Coronary artery (tissue), 2 donors: ENCODE measurements around the gene XRN2.

ENCODE experiments used
- DNase-seq: peaks from one replicate; pipeline ENCODE4 v3.0.0-alpha.2; 2017; ENCODE audit warnings: low spot score
- H3K27ac ChIP-seq, 2 donors: fragments of 200-600 bp; sonication (generic); one replicate each; pipeline ENCODE4 v1.5.1; 2016 to 2019
- H3K4me3 ChIP-seq: fragments of 200-600 bp; sonication (generic); 2 replicates; pipeline ENCODE4 v1.5.1; 2016; ENCODE audit warnings: mild to moderate bottlenecking, moderate library complexity
- CTCF ChIP-seq: fragments of 200-600 bp; sonication (generic); IDR thresholded peaks from one replicate; pipeline ENCODE4 v1.5.1; 2019; ENCODE audit warnings: antibody characterized with exemption

XRN2 gene

GRCh38 chr20:21326700-21327099 is 23.6 kb downstream of the XRN2 start:
- no peak for TF ChIP-seq CTCF
- H3K27ac ChIP-seq = no peak overlapping the region
- no peak overlapping the region for H3K4me3 ChIP-seq
- DNase-seq = no peak

GRCh38 chr20:21336455-21337151 is 33.5 kb downstream of the XRN2 start:
- Histone ChIP-seq H3K4me3 (no peak overlapping the region), H3K27ac (no peak overlapping the region)
- no peak for TF ChIP-seq CTCF
- no peak for DNase-seq

- Histone ChIP-seq H3K27ac (no peak overlapping the region), H3K4me3 (no peak overlapping the region)
- no peak for DNase-seq
- no peak for TF ChIP-seq CTCF
Observed at GRCh38 chr20:21338291-21338690, 35.2 kb downstream of the XRN2 start.

- no peak overlapping the region for H3K4me3 ChIP-seq
- no peak for DNase-seq
- TF ChIP-seq CTCF = no peak
- H3K27ac ChIP-seq = no peak overlapping the region
Observed at GRCh38 chr20:21339499-21339898, 36.4 kb downstream of the XRN2 start.

- TF ChIP-seq CTCF = no peak
- Histone ChIP-seq H3K4me3 (no peak overlapping the region), H3K27ac (no peak overlapping the region)
- no peak for DNase-seq
Observed at GRCh38 chr20:21340991-21341697, 38.0 kb downstream of the XRN2 start.

- Histone ChIP-seq H3K27ac (no peak overlapping the region), H3K4me3 (no peak overlapping the region)
- DNase-seq = no peak
- no peak for TF ChIP-seq CTCF
Observed at GRCh38 chr20:21342656-21343345, 39.7 kb downstream of the XRN2 start.
